SK-N-SH (cell line): Measurements from ENCODE around the gene DCLK1. TPM values are rescaled to one million over a fixed set of nuclear protein-coding genes. Genes with fewer than 3 reads are reported as not detected.

Experiments used
- CTCF ChIA-PET: fragments of 300-600, 350-600 bp; formaldehyde crosslinking; extraction: SDS; loops from one replicate; lab custom pipeline; 2021; lab: Yijun Ruan, JAX
- POLR2A ChIA-PET: fragments of 350-600 bp; sonication (Branson Sonifier 250); formaldehyde crosslinking; extraction: SDS; loops from one replicate; lab custom pipeline; 2020; ENCODE audit warnings: antibody characterized with exemption, inconsistent platforms; lab: Yijun Ruan, JAX
- DNase-seq: peaks from one replicate; pipeline ENCODE4 v3.0.0; 2012
- H2AFZ ChIP-seq: fragments of 200-600 bp; sonication (generic); 2 replicates; pipeline ENCODE4 v1.8.1; 2016; ENCODE audit warnings: antibody characterized with exemption, mild to moderate bottlenecking, low read depth
- H3F3A ChIP-seq: fragments of 200-600 bp; sonication (generic); replicated peaks from 2 replicates; pipeline ENCODE3; 2016; ENCODE audit warnings: antibody characterized with exemption, mild to moderate bottlenecking; ENCODE audit not compliant: insufficient read depth
- H3K27ac ChIP-seq, 2 experiments: fragments of 200-500 bp in 1 of 2; fragments of 200-600 bp in 1 of 2; sonication (Bioruptor generic) in 1 of 2; sonication (generic), shearing (Covaris generic) in 1 of 2; 2 replicates each; pipeline versions ENCODE4 v1.5.1 to v1.6.1; 2014 to 2016; ENCODE audit warnings: low read depth in 2 of 2, inconsistent platforms in 1 of 2, low read length in 1 of 2, mild to moderate bottlenecking in 1 of 2, mixed read lengths in 1 of 2
- H3K27me3 ChIP-seq: fragments of 200-600 bp; sonication (generic), shearing (Covaris generic); 2 replicates; pipeline ENCODE4 v1.6.1; 2016; ENCODE audit warnings: mixed run types; ENCODE audit not compliant: insufficient read depth
- H3K36me3 ChIP-seq, 2 experiments: fragments of 200-500 bp in 1 of 2; fragments of 200-600 bp in 1 of 2; sonication (Bioruptor generic) in 1 of 2; sonication (generic) in 1 of 2; replicated peaks in 1 of 2; 2 replicates each; pipeline versions ENCODE3 to v1.5.1; 2014 to 2016; ENCODE audit warnings: low read length in 1 of 2, mild to moderate bottlenecking in 1 of 2; ENCODE audit not compliant: insufficient read depth in 2 of 2, control insufficient read depth in 1 of 2
- H3K4me1 ChIP-seq, 2 experiments: fragments of 200-500 bp in 1 of 2; fragments of 200-600 bp in 1 of 2; sonication (Bioruptor generic) in 1 of 2; sonication (generic), shearing (Covaris generic) in 1 of 2; 2 replicates each; pipeline versions ENCODE4 v1.5.1 to v1.6.1; 2014 to 2016; ENCODE audit warnings: low read depth in 1 of 2, low read length in 1 of 2, mixed run types in 1 of 2; ENCODE audit not compliant: insufficient read depth in 2 of 2, control insufficient read depth in 1 of 2
- H3K4me2 ChIP-seq: fragments of 200-600 bp; sonication (generic), shearing (Covaris generic); 2 replicates; pipeline ENCODE4 v1.6.1; 2017; ENCODE audit warnings: mixed run types
- H3K4me3 ChIP-seq, 2 experiments: fragments of 200-500 bp in 1 of 2; fragments of 200-600 bp in 1 of 2; sonication (Bioruptor generic) in 1 of 2; sonication (generic), shearing (Covaris generic) in 1 of 2; 2 replicates each; pipeline versions ENCODE4 v1.5.1 to v1.8.1; 2014 to 2016; ENCODE audit warnings: low read depth in 2 of 2, inconsistent platforms in 1 of 2, low read length in 1 of 2, mild to moderate bottlenecking in 1 of 2, mixed read lengths in 1 of 2, moderate library complexity in 1 of 2
- H3K79me2 ChIP-seq: fragments of 200-600 bp; sonication (generic); 2 replicates; pipeline ENCODE4 v1.8.1; 2017; ENCODE audit warnings: mild to moderate bottlenecking; ENCODE audit not compliant: insufficient read depth
- H3K9ac ChIP-seq: fragments of 200-600 bp; sonication (generic); 2 replicates; pipeline ENCODE4 v1.6.1; 2017; ENCODE audit warnings: mixed run types
- H3K9me2 ChIP-seq: fragments of 200-600 bp; sonication (generic); 2 replicates; pipeline ENCODE4 v1.6.1; 2017; ENCODE audit warnings: mixed run types
- H3K9me3 ChIP-seq: fragments of 200-600 bp; sonication (generic); 2 replicates; pipeline ENCODE4 v1.6.1; 2017; ENCODE audit warnings: mixed run types, mild to moderate bottlenecking, moderate library complexity
- H4K20me1 ChIP-seq: fragments of 200-600 bp; sonication (generic); 2 replicates; pipeline ENCODE4 v1.6.1; 2017; ENCODE audit warnings: mild to moderate bottlenecking, mixed run types; ENCODE audit not compliant: insufficient read depth
- MEF2A ChIP-seq: IDR thresholded peaks from 2 replicates; pipeline ENCODE4 v1.4.0; 2012; ENCODE audit warnings: low read depth, borderline replicate concordance
- MXI1 ChIP-seq: IDR thresholded peaks from 2 replicates; pipeline ENCODE4 v1.6.1; 2012; ENCODE audit warnings: mild to moderate bottlenecking, low read depth, low read length, improper control_type of control experiment
- NRF1 ChIP-seq: IDR thresholded peaks from 2 replicates; pipeline ENCODE4 v1.6.1; 2012; ENCODE audit warnings: low read depth, mild to moderate bottlenecking, low read length
- RAD21 ChIP-seq: IDR thresholded peaks from 2 replicates; pipeline ENCODE4 v1.6.1; 2012; ENCODE audit warnings: mild to moderate bottlenecking, low read length
- RCOR1 ChIP-seq: fragments of 150-350 bp; IDR thresholded peaks from 2 replicates; pipeline ENCODE4 v1.6.1; 2017; ENCODE audit warnings: antibody characterized with exemption, low read length
- TAF1 ChIP-seq: IDR thresholded peaks from 2 replicates; pipeline ENCODE4 v1.6.1; 2012; ENCODE audit warnings: low read depth, mild to moderate bottlenecking, low read length, moderate library complexity, borderline replicate concordance
- YY1 ChIP-seq: IDR thresholded peaks from 2 replicates; pipeline ENCODE4 v1.4.0; 2012; ENCODE audit warnings: low read depth, mild to moderate bottlenecking
- WGBS: methylation state at CpG from one replicate; pipeline ENCODE4 v1.1.6; 2017; ENCODE audit warnings: low lambda C conversion rate; 5-methylcytosine and 5-hydroxymethylcytosine counted together
- polyA plus RNA-seq, 3 experiments: library from polyadenylated mRNA; depleted of rRNA; stranded (reverse); fragments of >200 nt; gene quantifications; 2 replicates each; pipeline ENCODE4 v1.2.3, GENCODE V29; 2012
- TF ChIP-seq, protein P1 (sequence below): IDR thresholded peaks from 2 replicates; pipeline ENCODE4 v1.4.0; 2012; ENCODE audit warnings: low read depth, borderline replicate concordance
- TF ChIP-seq, protein P2 (sequence below): fragments of 150-350 bp; IDR thresholded peaks from 2 replicates; pipeline ENCODE4 v1.6.1; 2016; ENCODE audit warnings: mild to moderate bottlenecking, low read depth, low read length
- TF ChIP-seq, protein P3 (sequence below): IDR thresholded peaks from 2 replicates; pipeline ENCODE4 v1.4.0; 2012; ENCODE audit warnings: low read depth, borderline replicate concordance
- TF ChIP-seq, protein P4 (sequence below): fragments of 150-350 bp; IDR thresholded peaks from 2 replicates; pipeline ENCODE4 v1.6.1; 2017; ENCODE audit warnings: antibody characterized with exemption, low read length, low read depth, borderline replicate concordance

The DCLK1 gene
- polyA plus RNA-seq, 1 of the 3 experiments (the other 2 are of a cell fraction) = 1.1 TPM

DNA sequence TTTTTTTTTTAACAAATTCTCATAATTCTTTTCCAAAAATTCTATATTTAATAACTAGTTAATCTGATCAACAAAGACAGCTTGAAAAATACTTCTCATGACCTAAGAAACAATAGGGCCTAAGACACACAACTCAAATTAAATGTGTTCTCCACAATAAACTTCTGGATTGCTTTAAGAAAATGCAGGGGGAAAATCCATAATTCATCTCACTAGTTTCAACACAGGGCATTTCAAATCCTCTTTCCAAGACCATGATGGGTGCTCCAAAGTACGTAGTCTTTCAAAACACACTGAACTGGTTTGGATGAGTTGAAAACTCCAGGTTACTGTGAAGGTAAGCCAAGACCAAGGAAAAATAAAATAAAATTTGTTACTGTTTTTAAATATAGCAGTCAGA lies 62.6 kb downstream of the DCLK1 start:
- POLR2A ChIA-PET = no interaction called here
- no peak overlapping the region for H3K4me2 ChIP-seq
- H3K27ac ChIP-seq = peak overlapping the region in 1 of 2 experiments; percentile 62; a peak in 2 of 4 replicates
- H4K20me1 ChIP-seq = no peaks in the 10 kb centered on the region
- H3K79me2 ChIP-seq = no peaks in the 10 kb centered on the region
- no peaks in the 10 kb centered on the region for H3K27me3 ChIP-seq
- H3K36me3 ChIP-seq = no peaks in the 10 kb centered on the region
- no peak overlapping the region for H3K4me3 ChIP-seq
- no peaks in the 10 kb centered on the region for H3F3A ChIP-seq
- no peaks in the 10 kb centered on the region for H3K9me3 ChIP-seq
- H3K9ac ChIP-seq = no peak overlapping the region
- WGBS = 75% methylated on average over 1 of the region's 1 CpG
- DNase-seq = no peak
- H3K4me1 ChIP-seq = peaks cover 8 to 19% of the 10 kb centered on the region in 2 experiments; a peak in 3 of 4 replicates
- H2AFZ ChIP-seq = no peak overlapping the region
- H3K9me2 ChIP-seq = no peaks in the 10 kb centered on the region
- TF ChIP-seq, protein P1, sequence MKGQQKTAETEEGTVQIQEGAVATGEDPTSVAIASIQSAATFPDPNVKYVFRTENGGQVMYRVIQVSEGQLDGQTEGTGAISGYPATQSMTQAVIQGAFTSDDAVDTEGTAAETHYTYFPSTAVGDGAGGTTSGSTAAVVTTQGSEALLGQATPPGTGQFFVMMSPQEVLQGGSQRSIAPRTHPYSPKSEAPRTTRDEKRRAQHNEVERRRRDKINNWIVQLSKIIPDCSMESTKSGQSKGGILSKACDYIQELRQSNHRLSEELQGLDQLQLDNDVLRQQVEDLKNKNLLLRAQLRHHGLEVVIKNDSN = no peak
- no peak for TF ChIP-seq MXI1
- TF ChIP-seq RCOR1 = no peak
- TF ChIP-seq, protein P2, sequence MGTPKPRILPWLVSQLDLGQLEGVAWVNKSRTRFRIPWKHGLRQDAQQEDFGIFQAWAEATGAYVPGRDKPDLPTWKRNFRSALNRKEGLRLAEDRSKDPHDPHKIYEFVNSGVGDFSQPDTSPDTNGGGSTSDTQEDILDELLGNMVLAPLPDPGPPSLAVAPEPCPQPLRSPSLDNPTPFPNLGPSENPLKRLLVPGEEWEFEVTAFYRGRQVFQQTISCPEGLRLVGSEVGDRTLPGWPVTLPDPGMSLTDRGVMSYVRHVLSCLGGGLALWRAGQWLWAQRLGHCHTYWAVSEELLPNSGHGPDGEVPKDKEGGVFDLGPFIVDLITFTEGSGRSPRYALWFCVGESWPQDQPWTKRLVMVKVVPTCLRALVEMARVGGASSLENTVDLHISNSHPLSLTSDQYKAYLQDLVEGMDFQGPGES = no peak
- CTCF ChIA-PET = interaction anchor here (0.7 to 1.7 kb wide), 4 partner anchors 18 to 207 kb away, joined by 3 to 5 read pairs (median 4); no protein-coding TSS in a partner anchor

DNA sequence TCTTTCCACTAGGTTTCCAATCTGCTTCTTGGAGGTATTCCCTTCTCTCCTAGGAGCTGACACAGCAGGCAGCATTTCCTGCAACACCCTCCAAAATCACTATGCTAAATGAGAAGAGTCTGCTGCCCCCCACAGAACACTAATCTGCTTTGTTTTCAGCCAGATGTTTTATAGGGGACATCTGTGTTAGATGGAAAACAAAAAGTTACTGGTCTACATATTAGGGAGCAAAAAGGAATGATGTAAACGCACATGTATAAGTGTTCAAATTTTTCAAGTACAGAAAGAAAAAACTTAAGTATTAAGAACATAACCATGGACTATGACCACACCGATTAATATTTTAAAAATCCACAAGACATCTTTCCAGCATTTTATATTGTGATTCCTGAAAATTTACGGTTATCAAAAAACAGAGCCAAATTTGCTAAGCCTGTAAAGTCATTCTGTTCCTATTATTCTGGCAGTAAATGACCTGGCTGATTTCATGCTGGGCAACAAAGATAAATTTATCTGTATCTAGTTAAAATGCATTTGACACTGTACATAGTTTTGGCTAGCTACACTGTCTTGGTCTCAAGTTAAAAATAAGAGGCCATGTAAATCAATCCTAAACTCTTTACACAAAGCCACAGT lies 63.3 kb downstream of the DCLK1 start:
- Histone ChIP-seq H3K4me1 (peaks cover 8 to 19% of the 10 kb centered on the region in 2 experiments; a peak in 3 of 4 replicates), H3K9me2 (no peaks in the 10 kb centered on the region)
- no peak for TF ChIP-seq MEF2A
- 0 out of 2 replicates have a peak, but pooled peaks have one; percentile 27 for TF ChIP-seq RAD21
- TF ChIP-seq, all 33 proteins: peak for 1
- POLR2A ChIA-PET = no interaction called here
- Histone ChIP-seq H3K9ac (no peak overlapping the region), H3K27me3 (no peaks in the 10 kb centered on the region), H3K36me3 (no peaks in the 10 kb centered on the region), H3K27ac (peak overlapping the region in 1 of 2 experiments; percentile 69; a peak in 2 of 4 replicates), H4K20me1 (no peaks in the 10 kb centered on the region), H3K4me2 (no peak overlapping the region), H3K79me2 (no peaks in the 10 kb centered on the region), H3F3A (no peaks in the 10 kb centered on the region), H3K4me3 (no peak overlapping the region), H3K9me3 (no peaks in the 10 kb centered on the region), H2AFZ (no peak overlapping the region)
- CTCF ChIA-PET = interaction anchor here (0.6 to 1.7 kb wide), 2 partner anchors 108 to 207 kb away, joined by 4 to 5 read pairs; no protein-coding TSS in a partner anchor
- 60% methylated on average over 3 of the region's 3 CpGs for WGBS
- no peak for DNase-seq

DNA sequence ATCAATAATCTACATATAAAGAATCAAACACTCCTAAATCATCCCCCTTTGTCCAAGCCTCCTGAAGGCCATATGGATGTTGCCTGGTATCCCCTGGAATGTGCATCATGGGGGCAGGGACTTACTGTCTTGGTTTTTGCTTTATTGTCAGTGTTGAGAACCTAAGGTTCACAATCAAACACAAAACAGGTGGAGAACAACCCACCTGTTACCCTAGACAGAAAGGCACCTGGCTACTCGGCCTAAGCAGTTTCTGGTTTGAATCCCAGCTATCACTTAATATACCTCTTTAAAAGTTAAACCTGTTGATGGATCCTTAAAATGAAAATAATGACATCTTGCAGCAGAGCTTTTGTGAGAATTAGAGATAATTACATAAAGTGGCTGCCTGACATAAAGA lies 68.9 kb downstream of the DCLK1 start:
- Histone ChIP-seq H4K20me1 (no peaks in the 10 kb centered on the region), H3K4me2 (no peak overlapping the region), H3F3A (no peaks in the 10 kb centered on the region), H3K9me3 (no peaks in the 10 kb centered on the region), H3K9me2 (no peaks in the 10 kb centered on the region), H3K27me3 (no peaks in the 10 kb centered on the region), H3K9ac (no peak overlapping the region), H3K4me1 (peaks cover 0 to 6% of the 10 kb centered on the region in 2 experiments; a peak in 2 of 4 replicates), H3K27ac (no peak overlapping the region), H2AFZ (no peak overlapping the region), H3K36me3 (no peaks in the 10 kb centered on the region), H3K79me2 (no peaks in the 10 kb centered on the region; the same call in 1 of the 2 replicates), H3K4me3 (no peak overlapping the region)
- no peak for DNase-seq
- POLR2A ChIA-PET = no interaction called here
- CTCF ChIA-PET = interaction anchor here (1.2 kb wide), 1 partner anchor 200 kb away, joined by 3 read pairs; no protein-coding TSS in a partner anchor
- WGBS = 33% methylated on average over 1 of the region's 1 CpG
- TF ChIP-seq YY1 = no peak
- TF ChIP-seq, protein P3, sequence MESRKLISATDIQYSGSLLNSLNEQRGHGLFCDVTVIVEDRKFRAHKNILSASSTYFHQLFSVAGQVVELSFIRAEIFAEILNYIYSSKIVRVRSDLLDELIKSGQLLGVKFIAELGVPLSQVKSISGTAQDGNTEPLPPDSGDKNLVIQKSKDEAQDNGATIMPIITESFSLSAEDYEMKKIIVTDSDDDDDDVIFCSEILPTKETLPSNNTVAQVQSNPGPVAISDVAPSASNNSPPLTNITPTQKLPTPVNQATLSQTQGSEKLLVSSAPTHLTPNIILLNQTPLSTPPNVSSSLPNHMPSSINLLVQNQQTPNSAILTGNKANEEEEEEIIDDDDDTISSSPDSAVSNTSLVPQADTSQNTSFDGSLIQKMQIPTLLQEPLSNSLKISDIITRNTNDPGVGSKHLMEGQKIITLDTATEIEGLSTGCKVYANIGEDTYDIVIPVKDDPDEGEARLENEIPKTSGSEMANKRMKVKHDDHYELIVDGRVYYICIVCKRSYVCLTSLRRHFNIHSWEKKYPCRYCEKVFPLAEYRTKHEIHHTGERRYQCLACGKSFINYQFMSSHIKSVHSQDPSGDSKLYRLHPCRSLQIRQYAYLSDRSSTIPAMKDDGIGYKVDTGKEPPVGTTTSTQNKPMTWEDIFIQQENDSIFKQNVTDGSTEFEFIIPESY = no peak
- TF ChIP-seq, protein P4, sequence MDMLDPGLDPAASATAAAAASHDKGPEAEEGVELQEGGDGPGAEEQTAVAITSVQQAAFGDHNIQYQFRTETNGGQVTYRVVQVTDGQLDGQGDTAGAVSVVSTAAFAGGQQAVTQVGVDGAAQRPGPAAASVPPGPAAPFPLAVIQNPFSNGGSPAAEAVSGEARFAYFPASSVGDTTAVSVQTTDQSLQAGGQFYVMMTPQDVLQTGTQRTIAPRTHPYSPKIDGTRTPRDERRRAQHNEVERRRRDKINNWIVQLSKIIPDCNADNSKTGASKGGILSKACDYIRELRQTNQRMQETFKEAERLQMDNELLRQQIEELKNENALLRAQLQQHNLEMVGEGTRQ = no peak
- TF ChIP-seq NRF1 = no peak
- TF ChIP-seq TAF1 = no peak
- TF ChIP-seq MXI1 = no peak
- no peak for TF ChIP-seq RAD21
